ENCODE measurements around the gene EFNB3. TPM values are rescaled to one million over a fixed set of nuclear protein-coding genes. Genes with fewer than 3 reads are reported as not detected.

Gene EFNB3, protein sequence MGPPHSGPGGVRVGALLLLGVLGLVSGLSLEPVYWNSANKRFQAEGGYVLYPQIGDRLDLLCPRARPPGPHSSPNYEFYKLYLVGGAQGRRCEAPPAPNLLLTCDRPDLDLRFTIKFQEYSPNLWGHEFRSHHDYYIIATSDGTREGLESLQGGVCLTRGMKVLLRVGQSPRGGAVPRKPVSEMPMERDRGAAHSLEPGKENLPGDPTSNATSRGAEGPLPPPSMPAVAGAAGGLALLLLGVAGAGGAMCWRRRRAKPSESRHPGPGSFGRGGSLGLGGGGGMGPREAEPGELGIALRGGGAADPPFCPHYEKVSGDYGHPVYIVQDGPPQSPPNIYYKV
- 8.7 TPM for total RNA-seq

GRCh38 chr17:7704601-7705268 lies at the start of gene EFNB3:
Gene EFNB3, plus strand, starts transcription at chr17:7705202. Its CDS starts 397 bp downstream, at chr17:7705599.

GRCh38 chr17:7687072-7687907 lies 17.7 kb upstream of the EFNB3 start, which contains the start of gene TP53:
Gene TP53, minus strand, starts transcription at chr17:7687490. Its CDS starts 10,896 bp downstream, at chr17:7676594.

GRCh38 chr17:7687908-7688807 lies 16.8 kb upstream of the EFNB3 start, which contains the start of gene WRAP53:
Gene WRAP53, plus strand, starts transcription at chr17:7688477. Its CDS starts 172 bp downstream, at chr17:7688649.

DNA sequence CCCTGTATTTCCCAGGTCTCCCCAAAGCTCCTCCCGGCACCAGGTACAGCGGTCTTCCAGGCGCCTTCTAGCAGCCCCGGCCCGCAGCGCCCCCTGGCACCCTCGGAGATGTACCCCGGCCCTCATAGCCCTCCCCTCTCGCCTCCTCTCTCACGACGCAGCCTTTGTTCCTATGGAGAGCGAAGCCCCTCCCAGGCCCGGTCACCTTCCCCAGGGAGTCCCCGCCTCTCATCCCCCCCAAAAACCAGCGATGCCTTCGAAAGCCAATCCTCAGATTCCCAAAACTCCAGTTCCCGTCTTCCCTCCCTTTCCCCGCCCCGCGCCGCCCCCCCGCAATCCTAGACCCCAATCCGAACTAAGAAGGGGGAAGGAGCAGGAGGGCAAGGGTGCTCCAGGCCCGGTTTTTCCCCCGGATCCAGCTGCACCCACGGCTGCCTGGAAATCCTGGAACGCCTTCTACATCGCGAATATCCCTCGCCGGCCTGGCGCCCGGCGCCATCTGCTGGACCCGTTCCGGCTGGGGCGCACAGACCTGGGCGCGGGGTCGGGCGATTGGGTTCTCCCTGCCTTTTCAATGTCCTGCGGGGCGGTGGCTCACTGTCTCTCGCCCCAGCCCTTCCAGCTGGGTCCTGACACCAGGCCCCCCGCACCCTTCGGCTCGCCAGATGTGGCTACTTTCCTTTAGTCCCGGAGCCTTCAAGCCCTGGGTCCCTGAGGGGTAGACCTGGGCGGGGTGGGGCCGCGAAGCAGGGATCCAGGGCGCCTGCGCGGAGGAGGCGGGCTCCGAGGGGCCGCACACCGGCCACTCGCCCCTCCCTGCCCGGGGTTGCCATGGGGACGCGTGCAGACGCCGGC lies 12.1 kb downstream of the EFNB3 start, which contains the start of gene DNAH2:
TSS of gene DNAH2 (plus strand) at position 844 of the 855 bp plus-strand sequence. CDS start 1,991 bp downstream, outside the sequence.

Other genes starting within 250 kb of the EFNB3 start
- gene ZBTB4, start 225.6 kb upstream of the EFNB3 start, total RNA-seq, result 31.0 TPM
- not detected for gene SLC35G6, start 223.8 kb upstream of the EFNB3 start, total RNA-seq
- 118 TPM for gene POLR2A, start 220.8 kb upstream of the EFNB3 start, total RNA-seq
- 11.6 TPM for gene TNFSF12, start 156.1 kb upstream of the EFNB3 start, total RNA-seq
- 10.2 TPM for gene TNFSF13, start 146.5 kb upstream of the EFNB3 start, total RNA-seq
- 58.0 TPM for gene SENP3, start 143.3 kb upstream of the EFNB3 start, total RNA-seq
- gene CD68, start 125.6 kb upstream of the EFNB3 start, total RNA-seq, result 16.2 TPM
- 49.6 TPM for gene MPDU1, start 121.3 kb upstream of the EFNB3 start, total RNA-seq
- 1.5 TPM for gene SOX15, start 115.1 kb upstream of the EFNB3 start, total RNA-seq
- 30.3 TPM for gene FXR2, start 90.3 kb upstream of the EFNB3 start, total RNA-seq
- gene SAT2, start 77.4 kb upstream of the EFNB3 start, total RNA-seq, result 56.3 TPM
- gene SHBG, start 75.1 kb upstream of the EFNB3 start, total RNA-seq, result 2.6 TPM
- 13.1 TPM for gene ATP1B2, start 54.3 kb upstream of the EFNB3 start, total RNA-seq
- 47.4 TPM for gene TP53, start 17.7 kb upstream of the EFNB3 start, total RNA-seq
- 8.2 TPM for gene WRAP53, start 16.7 kb upstream of the EFNB3 start, total RNA-seq
- 0.47 TPM for gene DNAH2, start 12.5 kb downstream of the EFNB3 start, total RNA-seq
- gene KDM6B, start 129.0 kb downstream of the EFNB3 start, total RNA-seq, result 22.2 TPM
- gene TMEM88, start 149.9 kb downstream of the EFNB3 start, total RNA-seq, result 21.1 TPM
- 139 TPM for gene NAA38, start 152.4 kb downstream of the EFNB3 start, total RNA-seq
- gene CYB5D1, start 152.8 kb downstream of the EFNB3 start, total RNA-seq, result 17.4 TPM
- 136 TPM for gene CHD3, start 183.6 kb downstream of the EFNB3 start, total RNA-seq
- gene RNF227, start 211.1 kb downstream of the EFNB3 start, total RNA-seq, result 7.0 TPM
- 4.1 TPM for gene KCNAB3, start 224.7 kb downstream of the EFNB3 start, total RNA-seq
- gene TRAPPC1, start 226.7 kb downstream of the EFNB3 start, total RNA-seq, result 30.5 TPM
- gene CNTROB, start 227.0 kb downstream of the EFNB3 start, total RNA-seq, result 36.7 TPM